Psoas muscle (tissue), 8 donors: ENCODE results near the gene RALGAPA2. TPM values are rescaled to one million over a fixed set of nuclear protein-coding genes. Genes with fewer than 3 reads are reported as not detected.

Source experiments
- ATAC-seq, 4 donors: fragments of 200-7000 bp; cut with Tn5 transposase; one replicate each; pipeline ENCODE4 v1.9.1; 2020; ENCODE audit warnings: moderate library complexity in 3 of 4, mild to moderate bottlenecking in 2 of 4
- DNase-seq, 2 donors: peaks; one replicate each; pipeline ENCODE4 v3.0.0-alpha.2; 2020
- H3K27ac ChIP-seq: fragments of 200-600 bp; one replicate; pipeline ENCODE4 v1.8.0; 2022
- H3K27me3 ChIP-seq, 3 donors: fragments of 200-600 bp in 1 of 3; one replicate each; pipeline versions ENCODE4 v1.6.1 to v1.8.0; 2013 to 2022; ENCODE audit warnings: low read length in 2 of 3, mild to moderate bottlenecking in 2 of 3, moderate library complexity in 1 of 3; ENCODE audit not compliant: insufficient read depth in 3 of 3
- H3K36me3 ChIP-seq, 2 donors: fragments of 200-600 bp in 1 of 2; one replicate each; pipeline versions ENCODE4 v1.6.1 to v1.8.0; 2013 to 2022; ENCODE audit warnings: low read depth in 1 of 2, mild to moderate bottlenecking in 1 of 2, moderate library complexity in 1 of 2; ENCODE audit not compliant: insufficient read depth in 1 of 2
- H3K4me1 ChIP-seq: fragments of 200-600 bp; one replicate; pipeline ENCODE4 v1.8.0; 2022
- H3K4me3 ChIP-seq: fragments of 200-600 bp; one replicate; pipeline ENCODE4 v1.8.0; 2022; ENCODE audit warnings: mild to moderate bottlenecking
- H3K9me3 ChIP-seq: fragments of 200-600 bp; one replicate; pipeline ENCODE4 v1.8.0; 2022
- WGBS, 3 donors: extraction: QIAGEN DNeasy Blood & Tissue Kit; methylation state at CpG; one replicate each; pipeline versions ENCODE4 v1.1.6 to v1.1.7; 2013; 5-methylcytosine and 5-hydroxymethylcytosine counted together
- intact Hi-C, 2 donors: fragments of 100-400 bp; cut with DNase I; formaldehyde crosslinking; loops; one replicate each; pipeline versions ENCODE4 v1.11.0 to v1.14.2; 2022
- polyA plus RNA-seq, 3 donors: library from polyadenylated mRNA; stranded (reverse); fragments of 200-250 nt; gene quantifications; one replicate each; pipeline ENCODE4 v1.2.3, GENCODE V29; 2013
- total RNA-seq, 4 donors: library from RNA; stranded (reverse); fragmentation: NEBNext Ultra II Directional in 2 of 4; extraction: Animal tissue kit (Norgen Biotek cat#: 25700) in 2 of 4; gene quantifications; one replicate each; pipeline versions ENCODE4 v1.2.1 to v1.2.4, GENCODE V29; 2021 to 2023
- TF ChIP-seq, protein P1 (sequence below): fragments of 200-600 bp; IDR thresholded peaks from one replicate; pipeline ENCODE4 v1.8.0; 2022; ENCODE audit warnings: antibody characterized with exemption
- donor health status: healthy with polysubstance abuse.
- donor health status: DM: no; HTN: no; CAD: no; lungs with moderate emphysema.
- donor health status: Bipolar disorder and iron deficiency.
- donor health status: healthy.
- donor health status: DM: yes; HTN: yes; CAD: no.
- donor health status: DM: no; HTN: no; CAD: no.
- donor health status: DM: no; HTN: no; CAD: no.
- donor health status: DM: yes; HTN: yes; CAD: no.

Gene RALGAPA2
- total and polyA plus RNA-seq, 7 donors, result 12.2 to 75.5 (median 51.1) TPM

DNA sequence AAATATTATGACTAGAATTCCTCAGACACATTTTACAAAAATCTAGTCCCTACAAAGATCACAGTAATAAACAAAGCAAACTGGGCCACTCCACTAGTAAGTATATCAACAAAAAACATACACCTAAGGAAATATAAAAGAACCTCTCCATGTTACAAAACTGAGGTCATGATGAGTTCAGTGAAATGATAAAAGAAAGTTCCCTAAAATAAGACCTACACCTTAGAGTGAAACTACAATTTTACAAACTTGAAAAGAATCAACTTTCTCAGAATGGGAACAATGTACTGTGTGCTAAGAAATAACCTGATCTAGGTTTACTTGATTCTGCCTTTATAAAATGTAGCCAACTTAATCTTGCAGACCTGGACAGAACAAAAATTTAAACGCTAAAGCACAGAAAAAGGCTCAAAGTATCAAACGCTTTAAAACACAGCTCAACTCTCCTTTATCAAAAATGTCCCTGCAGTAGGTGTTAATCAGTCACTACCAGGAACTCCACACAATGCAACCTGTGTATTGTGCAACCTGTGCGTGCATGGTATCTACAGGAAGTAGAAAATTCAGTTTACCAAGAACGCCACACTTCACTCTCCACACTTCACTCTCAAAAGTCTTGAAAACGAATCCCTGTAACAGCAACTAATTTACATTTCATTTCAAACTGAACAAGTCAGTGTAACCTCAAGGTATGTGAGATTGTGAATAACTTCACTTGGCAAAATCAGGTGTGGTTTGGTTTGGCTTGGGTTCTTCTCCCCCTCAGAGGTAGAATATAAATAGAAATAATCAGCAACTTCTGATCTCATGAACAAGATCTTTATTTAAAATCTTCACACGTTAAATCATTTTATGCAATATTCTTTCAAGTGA, 1.8 kb downstream of the RALGAPA2 start:
- H3K4me1 ChIP-seq, result peaks cover 59% of the 10 kb centered on the region
- WGBS, 3 donors, result 21 to 34% (median 23%) methylated on average over 6 of the region's 6 CpGs
- no peaks in the 10 kb centered on the region for H3K36me3 ChIP-seq
- H3K9me3 ChIP-seq, result no peaks in the 10 kb centered on the region
- TF ChIP-seq, protein P1, sequence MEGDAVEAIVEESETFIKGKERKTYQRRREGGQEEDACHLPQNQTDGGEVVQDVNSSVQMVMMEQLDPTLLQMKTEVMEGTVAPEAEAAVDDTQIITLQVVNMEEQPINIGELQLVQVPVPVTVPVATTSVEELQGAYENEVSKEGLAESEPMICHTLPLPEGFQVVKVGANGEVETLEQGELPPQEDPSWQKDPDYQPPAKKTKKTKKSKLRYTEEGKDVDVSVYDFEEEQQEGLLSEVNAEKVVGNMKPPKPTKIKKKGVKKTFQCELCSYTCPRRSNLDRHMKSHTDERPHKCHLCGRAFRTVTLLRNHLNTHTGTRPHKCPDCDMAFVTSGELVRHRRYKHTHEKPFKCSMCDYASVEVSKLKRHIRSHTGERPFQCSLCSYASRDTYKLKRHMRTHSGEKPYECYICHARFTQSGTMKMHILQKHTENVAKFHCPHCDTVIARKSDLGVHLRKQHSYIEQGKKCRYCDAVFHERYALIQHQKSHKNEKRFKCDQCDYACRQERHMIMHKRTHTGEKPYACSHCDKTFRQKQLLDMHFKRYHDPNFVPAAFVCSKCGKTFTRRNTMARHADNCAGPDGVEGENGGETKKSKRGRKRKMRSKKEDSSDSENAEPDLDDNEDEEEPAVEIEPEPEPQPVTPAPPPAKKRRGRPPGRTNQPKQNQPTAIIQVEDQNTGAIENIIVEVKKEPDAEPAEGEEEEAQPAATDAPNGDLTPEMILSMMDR, result no peak
- DNase-seq (no peak), ATAC-seq (no peak)
- intact Hi-C loops, result loop anchor here (5.0 kb wide), 2 partner anchors 67 to 72 kb away; no protein-coding TSS in a partner anchor
- peak overlapping the region; percentile 89 for H3K4me3 ChIP-seq
- peak overlapping the region; percentile 91 for H3K27ac ChIP-seq
- H3K27me3 ChIP-seq, result no peaks in the 10 kb centered on the region

DNA sequence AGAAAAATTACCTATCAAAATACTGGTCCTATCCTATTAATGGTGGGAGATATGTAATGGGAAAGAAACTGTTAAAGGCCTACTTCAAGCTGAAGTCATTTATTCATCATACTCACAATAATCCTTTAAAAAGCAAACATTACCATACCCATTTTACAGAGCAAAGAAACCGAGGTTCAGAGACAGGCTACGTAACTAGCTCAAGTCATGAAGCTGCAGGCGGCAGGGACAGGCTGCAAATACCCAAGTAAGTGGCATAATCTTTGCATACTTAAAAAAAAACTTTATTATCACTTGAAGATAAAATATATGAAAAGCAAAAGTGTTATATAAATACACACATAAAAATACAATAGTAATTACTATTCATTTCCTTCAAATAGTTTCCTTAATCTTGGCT, 2.6 kb downstream of the RALGAPA2 start:
- Histone ChIP-seq H3K27ac (peak overlapping the region; percentile 91), H3K4me3 (peak overlapping the region; percentile 89), H3K4me1 (peaks cover 66% of the 10 kb centered on the region), H3K36me3 (no peaks in the 10 kb centered on the region), H3K9me3 (no peaks in the 10 kb centered on the region), H3K27me3 (no peaks in the 10 kb centered on the region)
- no peak for ATAC-seq
- TF ChIP-seq, protein P1, result no peak
- 85 to 89% (median 87%) methylated on average over 3 of the region's 3 CpGs for WGBS, 3 donors
- DNase-seq, result no peak
- intact Hi-C loops, result loop anchor here (5.0 kb wide), 3 partner anchors 43 to 72 kb away; no protein-coding TSS in a partner anchor

DNA sequence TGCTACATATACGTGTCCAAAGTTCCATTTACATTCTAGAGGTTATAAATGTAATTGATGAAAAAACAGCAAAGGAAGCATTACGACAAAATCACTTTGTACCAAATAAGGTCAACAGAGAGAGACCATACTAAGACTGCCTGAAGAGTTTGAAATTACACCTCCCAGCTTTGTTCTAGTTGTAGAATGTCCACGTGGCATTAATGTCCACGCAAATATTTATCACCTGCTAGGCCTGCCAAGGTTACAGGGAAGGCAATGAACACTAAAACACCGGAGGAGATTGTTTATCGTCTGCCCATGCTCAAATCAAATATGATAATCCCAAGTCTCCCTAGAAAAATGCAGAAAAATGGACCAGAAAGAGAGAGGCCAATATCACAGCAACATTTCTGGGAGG, 6.2 kb downstream of the RALGAPA2 start:
- Histone ChIP-seq H3K27me3 (no peaks in the 10 kb centered on the region), H3K27ac (peak overlapping the region; percentile 59), H3K4me1 (peaks cover 78% of the 10 kb centered on the region), H3K9me3 (no peaks in the 10 kb centered on the region), H3K4me3 (peak overlapping the region; percentile 13), H3K36me3 (no peaks in the 10 kb centered on the region)
- 18 to 36% (median 23%) methylated on average over 6 of the region's 6 CpGs for WGBS, 3 donors
- DNase-seq (no peak), ATAC-seq (peak; percentile 53 to 77 (median 64))
- TF ChIP-seq, protein P1, result no peak
- intact Hi-C loops, result loop anchor here in 1 of 2 donors (5.0 kb wide), 1 partner anchor 39 kb away; no protein-coding TSS in a partner anchor

DNA sequence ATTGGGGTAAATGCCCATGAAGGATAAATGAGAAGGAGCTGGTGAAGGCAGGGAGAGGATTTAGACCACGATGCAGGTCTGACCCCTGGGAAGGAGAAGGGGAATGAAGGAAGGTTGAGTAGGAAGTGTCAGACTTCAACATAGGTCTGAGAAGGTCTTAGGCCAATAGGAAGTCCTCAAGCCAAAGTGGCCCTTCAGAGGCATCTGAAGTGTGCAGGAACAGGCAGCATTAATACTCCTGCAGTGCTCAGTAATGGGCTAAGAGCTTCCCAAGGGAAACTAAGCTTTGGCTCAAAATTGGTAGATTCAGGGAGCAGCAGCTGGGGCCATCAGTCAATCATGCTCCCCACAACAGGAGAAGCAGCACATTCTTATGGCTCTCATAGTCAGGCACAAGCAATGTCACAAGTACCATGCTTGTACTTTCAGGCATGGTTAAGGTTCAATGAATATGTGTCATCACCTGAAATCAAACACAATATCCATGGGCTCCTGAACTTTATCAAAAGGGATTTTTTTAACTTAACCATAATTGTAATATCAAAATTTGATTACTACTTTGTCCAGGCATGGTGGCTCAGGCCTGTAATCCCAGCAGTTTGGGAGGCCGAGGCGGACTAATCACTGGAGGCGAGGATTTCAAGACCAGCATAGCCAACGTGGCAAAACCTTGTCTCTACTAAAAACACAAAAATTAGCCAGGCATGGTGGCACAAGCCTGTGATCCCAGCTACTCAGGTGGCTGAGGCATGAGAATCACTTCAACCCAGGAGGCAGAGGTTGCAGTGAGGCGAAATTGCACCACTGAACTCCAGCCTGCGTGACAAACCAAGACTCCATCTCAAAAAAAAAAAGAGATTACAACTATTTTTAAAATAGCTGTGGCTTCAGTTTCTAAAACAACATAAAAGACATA, 9.9 kb downstream of the RALGAPA2 start:
- Histone ChIP-seq H3K27me3 (no peaks in the 10 kb centered on the region), H3K9me3 (no peaks in the 10 kb centered on the region), H3K4me3 (no peak overlapping the region), H3K4me1 (peaks cover 57% of the 10 kb centered on the region), H3K27ac (no peak overlapping the region), H3K36me3 (no peaks in the 10 kb centered on the region)
- ATAC-seq, result peak in 2 of 4 donors; percentile 42 to 56
- WGBS, 3 donors, result 74 to 87% (median 76%) methylated on average over 7 of the region's 7 CpGs
- no peak for DNase-seq
- TF ChIP-seq, protein P1, result no peak
- intact Hi-C loops, result no loop called here
